ENCODE measurements around the gene RNF220.

- TF ChIP-seq POLR2AphosphoS5 (IDR thresholded peaks at IDR 0.05; ENCODE audit: low read depth, low read length) (no peak), POLR2A (IDR thresholded peaks at IDR 0.05; ENCODE audit: low read depth, low read length) (no peak)
Observed at GRCh38 chr1:44436401-44437106, 31.5 kb downstream of the RNF220 start.

Measured in GM12892 (cell line).